Measurements from ENCODE around the gene UBL7. TPM values are rescaled to one million over a fixed set of nuclear protein-coding genes. Genes with fewer than 3 reads are reported as not detected.

Gene UBL7
- total RNA-seq, 1 donor from 2014 or later: 50.1 TPM

DNA sequence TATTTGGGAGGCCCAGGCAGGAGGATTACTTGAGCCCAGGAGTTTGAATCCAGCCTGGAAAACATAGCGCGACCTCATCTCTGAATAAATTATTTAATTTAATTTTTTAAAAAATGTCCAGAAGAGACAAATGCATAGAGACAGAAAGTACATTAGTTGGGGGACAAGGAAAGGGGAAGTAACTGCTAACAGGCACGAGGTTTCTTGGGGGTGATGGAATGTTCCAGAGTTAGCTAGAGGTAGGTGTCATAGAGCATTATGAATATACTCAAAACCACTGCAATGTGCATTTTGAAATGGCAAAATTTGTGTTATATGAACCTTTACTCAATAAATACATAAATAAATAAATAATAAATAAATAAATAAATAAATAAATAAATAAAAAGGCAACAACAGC lies 61.9 kb downstream of the UBL7 start:
- peaks cover 6% of the 10 kb centered on the region for H3K4me1 Mint-ChIP-seq
- H3K27ac Mint-ChIP-seq (ENCODE audit: unreplicated experiment): no peak overlapping the region
- no peaks in the 10 kb centered on the region for H3K36me3 Mint-ChIP-seq (ENCODE audit: low read depth)
- no peak overlapping the region for H3K4me3 Mint-ChIP-seq
- TF ChIP-seq, protein P1, sequence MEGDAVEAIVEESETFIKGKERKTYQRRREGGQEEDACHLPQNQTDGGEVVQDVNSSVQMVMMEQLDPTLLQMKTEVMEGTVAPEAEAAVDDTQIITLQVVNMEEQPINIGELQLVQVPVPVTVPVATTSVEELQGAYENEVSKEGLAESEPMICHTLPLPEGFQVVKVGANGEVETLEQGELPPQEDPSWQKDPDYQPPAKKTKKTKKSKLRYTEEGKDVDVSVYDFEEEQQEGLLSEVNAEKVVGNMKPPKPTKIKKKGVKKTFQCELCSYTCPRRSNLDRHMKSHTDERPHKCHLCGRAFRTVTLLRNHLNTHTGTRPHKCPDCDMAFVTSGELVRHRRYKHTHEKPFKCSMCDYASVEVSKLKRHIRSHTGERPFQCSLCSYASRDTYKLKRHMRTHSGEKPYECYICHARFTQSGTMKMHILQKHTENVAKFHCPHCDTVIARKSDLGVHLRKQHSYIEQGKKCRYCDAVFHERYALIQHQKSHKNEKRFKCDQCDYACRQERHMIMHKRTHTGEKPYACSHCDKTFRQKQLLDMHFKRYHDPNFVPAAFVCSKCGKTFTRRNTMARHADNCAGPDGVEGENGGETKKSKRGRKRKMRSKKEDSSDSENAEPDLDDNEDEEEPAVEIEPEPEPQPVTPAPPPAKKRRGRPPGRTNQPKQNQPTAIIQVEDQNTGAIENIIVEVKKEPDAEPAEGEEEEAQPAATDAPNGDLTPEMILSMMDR (conservative IDR thresholded peaks at IDR 0.05): no peak
- no peak for DNase-seq (ENCODE audit: low read depth, low spot score)
- H3K9me3 Mint-ChIP-seq: no peaks in the 10 kb centered on the region
- no peaks in the 10 kb centered on the region for H3K27me3 Mint-ChIP-seq (ENCODE audit: low read depth)

DNA sequence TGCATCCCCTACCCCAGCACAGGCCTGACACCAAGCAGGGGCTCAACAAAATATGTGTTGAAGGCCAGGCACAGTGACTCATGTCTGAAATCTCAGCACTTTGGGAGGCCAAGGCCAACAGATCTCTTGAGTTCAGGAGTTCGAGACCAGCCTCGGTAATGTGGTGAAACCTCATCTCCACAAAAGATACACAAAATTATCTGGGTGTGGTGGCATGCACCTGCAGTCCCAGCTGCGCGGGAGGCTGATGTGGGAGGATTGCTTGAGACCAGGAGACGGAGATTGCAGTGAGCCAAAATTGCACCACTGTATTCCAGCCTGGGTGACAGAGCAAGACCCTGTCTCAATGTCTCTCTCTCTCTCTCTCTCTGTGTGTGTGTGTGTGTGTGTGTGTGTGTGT lies 62.8 kb downstream of the UBL7 start:
- H3K27me3 Mint-ChIP-seq (ENCODE audit: low read depth): no peaks in the 10 kb centered on the region
- TF ChIP-seq, protein P1 (conservative IDR thresholded peaks at IDR 0.05): no peak
- DNase-seq (ENCODE audit: low read depth, low spot score): no peak
- no peaks in the 10 kb centered on the region for H3K36me3 Mint-ChIP-seq (ENCODE audit: low read depth)
- H3K4me1 Mint-ChIP-seq: no peaks in the 10 kb centered on the region
- H3K9me3 Mint-ChIP-seq: no peaks in the 10 kb centered on the region
- H3K27ac Mint-ChIP-seq (ENCODE audit: unreplicated experiment): no peak overlapping the region
- no peak overlapping the region for H3K4me3 Mint-ChIP-seq

DNA sequence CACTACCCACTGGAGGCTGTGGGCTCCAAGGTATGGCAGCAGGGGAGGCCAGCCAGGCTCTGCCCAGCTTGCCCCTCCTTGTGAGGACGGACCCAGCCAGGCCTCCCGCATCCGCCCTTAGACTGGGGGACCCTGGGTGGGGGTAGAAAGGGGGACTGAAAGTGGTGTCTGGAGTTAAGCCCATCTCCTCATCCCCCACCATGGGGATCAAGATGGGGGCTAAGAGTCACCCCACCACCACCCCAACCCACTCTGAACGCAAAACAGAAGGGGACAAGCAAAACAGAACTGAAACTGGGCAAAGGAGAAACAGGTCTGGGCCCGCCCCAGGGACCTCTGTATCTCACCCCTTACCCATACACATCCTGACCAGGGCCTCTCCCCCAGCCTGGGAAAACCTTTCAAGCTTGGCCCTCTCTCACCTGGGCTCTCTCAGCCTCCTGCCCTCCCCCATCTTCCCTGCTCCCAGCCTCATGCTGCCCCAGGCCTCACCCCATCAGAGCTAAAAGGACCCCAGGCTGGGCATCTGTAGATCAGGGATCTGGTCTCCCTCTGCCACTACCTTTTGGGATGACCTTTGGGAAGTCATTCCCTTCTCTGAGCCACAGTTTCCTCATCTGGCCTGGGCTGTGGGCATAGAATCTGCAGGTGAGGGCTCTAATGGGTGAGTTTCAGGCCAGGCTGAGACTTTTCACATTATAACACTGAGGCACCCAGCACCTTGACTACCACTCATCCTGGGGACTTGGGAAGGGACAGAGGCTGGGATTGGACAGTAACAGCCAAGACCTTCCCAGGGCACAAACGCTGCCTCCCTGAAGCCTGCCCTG lies 63.5 kb downstream of the UBL7 start:
- H3K36me3 Mint-ChIP-seq (ENCODE audit: low read depth): no peaks in the 10 kb centered on the region
- H3K9me3 Mint-ChIP-seq: no peaks in the 10 kb centered on the region
- H3K27ac Mint-ChIP-seq (ENCODE audit: unreplicated experiment): no peak overlapping the region
- peaks cover 5% of the 10 kb centered on the region for H3K4me1 Mint-ChIP-seq
- no peak overlapping the region for H3K4me3 Mint-ChIP-seq
- TF ChIP-seq, protein P1 (conservative IDR thresholded peaks at IDR 0.05): no peak
- DNase-seq (ENCODE audit: low read depth, low spot score): no peak
- H3K27me3 Mint-ChIP-seq (ENCODE audit: low read depth): no peaks in the 10 kb centered on the region

DNA sequence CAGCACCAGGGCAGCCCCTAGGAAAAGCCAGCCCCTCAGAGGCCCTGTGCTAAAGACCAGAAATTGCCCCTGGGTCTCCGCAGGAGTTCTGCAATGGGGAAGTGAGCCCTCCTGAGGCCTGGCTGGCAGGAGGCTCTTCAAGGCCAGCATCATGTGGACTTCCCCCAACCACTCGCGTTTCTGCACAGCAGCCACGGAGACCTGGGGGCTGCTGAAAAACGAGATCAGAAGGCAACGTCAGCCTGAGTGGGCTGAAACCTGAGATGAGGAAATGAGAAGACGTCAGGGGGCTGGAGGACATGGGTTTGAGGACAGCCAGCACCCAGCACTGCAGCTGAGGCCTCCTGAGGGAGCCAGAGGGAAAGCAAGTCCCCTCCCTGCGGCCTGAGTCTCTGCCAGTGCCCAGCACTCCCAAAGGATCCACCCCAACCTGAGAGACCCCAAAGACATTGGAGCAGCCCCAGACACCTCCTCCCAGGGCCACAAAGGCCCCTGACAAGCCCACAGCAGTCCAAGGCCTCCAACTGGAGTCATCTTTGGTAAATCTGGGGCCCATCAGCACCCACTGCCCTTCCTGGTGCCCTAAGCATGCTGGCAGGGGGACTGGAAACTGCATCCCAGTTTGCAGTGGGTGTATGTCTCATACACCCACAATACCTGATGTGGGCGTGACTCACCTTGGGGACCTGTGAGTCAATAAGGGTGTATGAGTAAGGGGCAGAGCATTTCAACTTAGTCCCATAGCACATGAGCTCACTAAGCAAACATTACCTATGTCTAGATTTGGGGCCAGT lies 64.3 kb downstream of the UBL7 start:
- Mint-ChIP-seq H3K36me3 (ENCODE audit: low read depth) (no peaks in the 10 kb centered on the region), H3K27ac (ENCODE audit: unreplicated experiment) (no peak overlapping the region), H3K4me3 (no peak overlapping the region), H3K27me3 (ENCODE audit: low read depth) (no peaks in the 10 kb centered on the region), H3K9me3 (no peaks in the 10 kb centered on the region), H3K4me1 (peaks cover 7% of the 10 kb centered on the region)
- DNase-seq (ENCODE audit: low read depth, low spot score): no peak
- TF ChIP-seq, protein P1 (conservative IDR thresholded peaks at IDR 0.05): no peak

DNA sequence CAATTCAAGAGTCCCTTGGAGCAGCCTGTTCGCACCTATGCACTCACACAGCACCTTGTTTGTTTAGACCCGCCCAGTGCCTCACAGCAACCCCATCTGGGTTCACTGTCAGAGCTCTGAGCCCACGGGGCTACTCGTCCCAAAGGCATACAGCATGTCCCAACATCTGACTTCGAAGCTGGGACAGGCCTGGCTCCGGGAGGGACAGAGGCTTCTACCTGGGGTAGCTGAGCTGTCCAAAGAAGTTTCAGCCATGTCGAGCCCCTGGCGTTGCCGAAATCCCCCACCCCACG lies 64.9 kb downstream of the UBL7 start:
- DNase-seq (ENCODE audit: low read depth, low spot score): no peak
- Mint-ChIP-seq H3K4me1 (peaks cover 7% of the 10 kb centered on the region), H3K27me3 (ENCODE audit: low read depth) (no peaks in the 10 kb centered on the region), H3K36me3 (ENCODE audit: low read depth) (no peaks in the 10 kb centered on the region), H3K27ac (ENCODE audit: unreplicated experiment) (no peak overlapping the region), H3K4me3 (no peak overlapping the region), H3K9me3 (no peaks in the 10 kb centered on the region)
- TF ChIP-seq, protein P1 (conservative IDR thresholded peaks at IDR 0.05): no peak

Small RNAs within 50 kb of the gene (microRNA-seq; reads per million reads assigned to microRNA genes)
- gene MIR6881: not detected

Other genes starting within 250 kb of the UBL7 start
- 15.1 and 15.6 TPM in 2 replicates for gene CCDC33, start 224.8 kb downstream of the UBL7 start, total RNA-seq
- gene CYP11A1, start 93.5 kb downstream of the UBL7 start, total RNA-seq: 0.77 and 1.0 TPM in 2 replicates
- gene SEMA7A, start 27.2 kb downstream of the UBL7 start, total RNA-seq: 12.3 and 14.4 TPM in 2 replicates
- gene ARID3B, start 80.1 kb upstream of the UBL7 start, total RNA-seq: 65.3 and 66.5 TPM in 2 replicates
- gene CLK3, start 154.7 kb upstream of the UBL7 start, total RNA-seq: 79.2 and 88.7 TPM in 2 replicates
- 69.8 and 75.0 TPM in 2 replicates for gene EDC3, start 234.9 kb upstream of the UBL7 start, total RNA-seq